Fibroblast of pulmonary artery (primary cell): Measurements from ENCODE around the gene KRT85.

Experiments used
- DNase-seq: peaks from one replicate; pipeline ENCODE4 v3.0.0-alpha.2; 2010; ENCODE audit warnings: low read depth
- H3K4me3 ChIP-seq: replicated peaks from 2 replicates; pipeline ENCODE4 v1.5.1; 2011; ENCODE audit warnings: low read depth, mild to moderate bottlenecking, control low read depth, low read length, moderate library complexity
- CTCF ChIP-seq: IDR thresholded peaks from 2 replicates; pipeline ENCODE4 v1.5.1; 2011; ENCODE audit warnings: mild to moderate bottlenecking, control low read depth, low read length, inconsistent platforms; ENCODE audit errors: missing control alignments

Gene KRT85

DNA sequence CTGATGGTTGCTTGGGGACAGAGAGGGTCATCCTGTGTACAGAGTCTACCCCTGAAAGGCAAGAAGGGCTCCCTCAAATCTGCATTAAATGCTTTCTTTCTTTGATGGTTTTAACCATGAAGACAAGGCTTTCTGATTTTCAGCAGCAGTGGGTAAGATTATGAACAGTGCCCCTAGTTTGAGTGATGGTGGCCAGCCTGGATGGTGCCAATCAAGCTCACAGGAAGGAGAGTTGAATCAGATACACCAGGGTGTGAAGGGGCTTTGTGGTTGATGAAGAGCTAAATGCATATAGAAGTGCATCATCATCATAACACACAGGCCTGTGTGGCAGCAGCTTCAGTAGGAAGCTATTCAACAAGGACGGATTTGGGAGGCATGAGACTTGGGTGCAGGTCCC lies 5.7 kb downstream of the KRT85 start:
- TF ChIP-seq CTCF: no peak
- DNase-seq: no peak
- no peak overlapping the region for H3K4me3 ChIP-seq

- no peak for DNase-seq
- no peak overlapping the region for H3K4me3 ChIP-seq
- no peak for TF ChIP-seq CTCF
Observed at GRCh38 chr12:52360663-52361271, 6.5 kb downstream of the KRT85 start.

GRCh38 chr12:52360106-52360662 lies 7.1 kb downstream of the KRT85 start:
- DNase-seq: no peak
- TF ChIP-seq CTCF: no peak
- no peak overlapping the region for H3K4me3 ChIP-seq

- DNase-seq: no peak
- TF ChIP-seq CTCF: no peak
- H3K4me3 ChIP-seq: no peak overlapping the region
Observed at GRCh38 chr12:52359621-52360061, 7.6 kb downstream of the KRT85 start.

GRCh38 chr12:52358575-52359350 lies 8.5 kb downstream of the KRT85 start:
- DNase-seq: no peak
- TF ChIP-seq CTCF: no peak
- H3K4me3 ChIP-seq: no peak overlapping the region

DNA sequence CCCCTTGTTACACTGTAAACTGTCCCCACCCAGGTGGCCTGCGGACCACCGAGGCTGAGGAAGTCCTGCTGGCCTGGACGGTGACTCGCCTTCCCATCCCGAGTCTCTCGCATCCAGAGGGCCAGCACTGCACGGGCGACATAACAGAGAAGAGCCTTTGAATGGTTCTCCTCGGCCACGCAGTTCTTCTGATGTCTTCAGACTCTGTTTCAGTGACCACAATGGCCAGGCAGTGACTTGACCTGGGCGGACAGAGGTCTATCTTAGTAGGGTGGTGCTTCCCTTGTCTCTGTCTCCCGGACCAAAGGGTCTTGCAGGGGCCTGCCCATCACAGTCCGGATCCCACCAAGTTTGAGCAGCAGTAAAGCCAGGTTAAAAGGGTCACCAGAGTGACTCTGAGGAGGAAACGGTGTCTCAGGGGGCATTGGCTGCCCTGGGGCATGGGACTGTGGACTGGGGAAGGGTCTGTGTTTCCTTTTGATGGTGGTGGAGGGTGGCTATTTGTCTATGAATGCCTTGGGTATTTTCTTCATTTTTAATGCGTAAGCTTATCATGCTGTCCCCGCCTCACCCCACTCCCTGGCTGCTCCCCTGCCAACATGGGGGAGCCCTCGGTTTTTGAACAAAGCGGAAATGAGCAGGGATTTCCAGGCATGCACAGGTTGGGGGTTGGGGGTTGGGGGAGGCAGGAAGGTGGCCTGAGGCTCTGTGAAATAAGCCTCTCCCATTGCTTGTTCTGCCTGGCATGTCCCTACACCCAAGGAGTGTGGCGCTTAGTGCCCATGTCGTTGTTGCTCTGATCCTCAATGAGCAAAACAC lies 10.3 kb downstream of the KRT85 start:
- H3K4me3 ChIP-seq: no peak overlapping the region
- no peak for DNase-seq
- no peak for TF ChIP-seq CTCF
